Measurements from ENCODE around the gene STK10.

STK10 gene

DNA sequence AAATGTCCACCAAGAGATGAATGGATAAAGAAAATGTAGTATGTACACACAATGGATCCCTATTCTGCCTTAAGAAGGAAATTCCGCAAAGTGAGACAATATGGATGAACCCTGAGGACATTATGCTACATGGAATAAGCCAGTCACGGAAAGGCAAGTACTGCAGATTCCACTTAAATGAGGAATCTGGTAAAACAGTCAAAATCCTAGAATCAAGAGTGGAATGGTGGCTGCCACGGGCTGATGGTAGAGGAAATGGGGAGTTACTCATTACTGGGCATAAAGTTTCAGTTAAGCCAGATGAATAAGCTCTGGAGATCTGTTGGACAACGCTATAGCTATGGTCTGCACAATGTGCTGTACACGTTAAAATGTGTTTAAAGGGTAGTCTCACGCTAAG is 47.2 kb downstream of the STK10 start:
- no peak for DNase-seq

DNA sequence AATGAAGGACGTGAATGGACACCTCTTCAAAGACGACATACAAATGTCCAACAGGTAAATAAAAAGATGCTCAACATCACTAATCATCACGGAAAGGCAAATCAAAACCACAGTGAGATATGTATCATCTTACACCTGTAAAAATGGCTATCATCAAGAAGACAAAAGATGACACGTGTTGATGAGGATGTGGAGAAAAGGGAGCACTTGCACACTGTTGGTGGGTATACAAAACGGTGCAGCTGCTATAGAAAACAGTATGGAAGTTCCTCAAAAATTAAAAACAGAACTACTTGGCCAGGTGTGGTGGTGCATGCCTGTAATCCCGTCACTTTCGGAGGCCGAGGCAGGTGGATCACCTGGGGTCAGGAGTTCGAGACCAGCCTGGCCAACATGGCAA is 47.9 kb downstream of the STK10 start:
- DNase-seq = no peak

- no peak for DNase-seq
Observed at GRCh38 chr5:172137046-172137445, 51.0 kb downstream of the STK10 start.

DNA sequence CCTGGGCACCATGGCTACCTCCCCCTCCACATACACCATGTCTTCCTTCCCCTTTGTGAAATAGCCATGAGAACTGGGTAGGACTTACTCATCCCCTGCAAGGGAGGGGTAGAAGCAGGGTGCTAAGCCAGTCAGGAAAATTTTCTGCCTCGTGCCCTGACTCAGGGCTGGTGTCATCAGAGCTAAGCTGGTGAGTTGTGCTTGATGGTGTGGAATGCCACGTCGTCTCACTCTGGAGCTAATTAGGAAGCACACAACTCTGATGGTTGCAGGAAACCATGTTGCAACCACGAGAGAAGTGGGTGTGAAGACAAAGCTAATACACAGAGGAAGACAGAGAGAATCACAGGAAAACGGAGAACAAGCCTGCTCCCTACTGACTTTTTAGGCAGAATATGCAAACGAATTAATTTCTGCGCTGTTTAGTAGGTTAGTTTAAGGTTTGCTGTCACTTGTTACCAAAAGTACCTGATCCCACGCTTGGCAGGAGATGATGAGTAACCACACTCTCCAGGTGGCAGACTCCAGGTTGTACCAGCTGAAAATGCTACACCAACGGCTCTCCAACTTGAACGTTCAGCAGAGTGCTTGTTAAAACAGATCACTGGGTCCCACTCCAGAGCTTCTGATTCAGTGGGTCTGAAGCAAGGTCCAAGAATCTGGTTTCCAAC is 54.5 kb downstream of the STK10 start:
- DNase-seq = no peak

DNA sequence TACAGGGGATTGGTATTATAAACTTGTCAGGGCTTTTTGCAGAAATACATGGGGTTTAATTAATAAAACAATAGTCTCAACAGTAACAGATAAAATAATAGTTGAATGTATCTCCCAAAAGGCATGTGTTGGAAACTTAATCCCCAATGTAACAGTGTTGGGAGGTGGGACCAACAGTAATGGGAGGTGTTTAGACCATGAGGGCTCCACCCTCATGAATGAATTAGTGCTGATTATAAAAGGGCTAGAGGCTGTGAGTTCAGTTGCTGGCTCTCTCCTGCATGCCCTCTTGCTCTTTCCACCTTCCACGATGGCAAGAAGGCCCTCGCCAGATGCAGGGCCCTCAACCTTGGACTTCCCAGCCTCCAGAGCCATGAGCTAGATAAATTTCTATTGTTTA is 56.3 kb downstream of the STK10 start:
- DNase-seq = no peak

DNA sequence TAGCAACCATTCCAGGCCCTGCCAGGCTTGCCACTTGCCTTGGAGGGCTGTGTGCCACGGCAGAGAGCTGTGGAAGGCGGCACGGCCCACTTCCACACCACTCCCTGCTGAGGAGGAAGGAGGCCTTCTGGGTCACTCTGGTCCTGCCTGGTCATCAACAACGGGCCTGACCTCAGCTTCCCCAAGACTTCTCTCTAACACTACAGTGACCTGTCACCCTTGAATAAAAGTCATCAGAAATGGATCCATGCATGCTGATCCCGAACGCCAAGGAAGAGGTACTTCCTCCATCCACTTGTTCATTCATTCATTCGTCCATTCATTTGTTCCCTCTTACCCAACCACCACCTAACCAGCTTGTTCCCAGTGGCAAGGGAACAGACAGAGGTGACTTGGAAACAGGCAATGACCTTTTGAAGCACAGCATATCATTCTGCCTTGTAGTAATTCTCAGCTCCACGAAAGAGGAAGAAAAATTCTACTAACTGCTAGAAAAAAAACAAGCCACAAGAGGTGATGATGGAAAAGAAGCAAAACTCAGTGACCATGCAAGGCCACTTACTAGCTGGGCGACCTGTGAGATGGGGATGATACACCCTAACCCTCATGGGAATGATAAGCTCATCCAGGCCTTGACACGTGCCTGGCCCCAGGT is 58.6 kb downstream of the STK10 start:
- no peak for DNase-seq

- DNase-seq = no peak
Observed at GRCh38 chr5:172127581-172127980, 60.4 kb downstream of the STK10 start.

- DNase-seq = no peak
Observed at GRCh38 chr5:172123269-172123692, 64.7 kb downstream of the STK10 start.

DNA sequence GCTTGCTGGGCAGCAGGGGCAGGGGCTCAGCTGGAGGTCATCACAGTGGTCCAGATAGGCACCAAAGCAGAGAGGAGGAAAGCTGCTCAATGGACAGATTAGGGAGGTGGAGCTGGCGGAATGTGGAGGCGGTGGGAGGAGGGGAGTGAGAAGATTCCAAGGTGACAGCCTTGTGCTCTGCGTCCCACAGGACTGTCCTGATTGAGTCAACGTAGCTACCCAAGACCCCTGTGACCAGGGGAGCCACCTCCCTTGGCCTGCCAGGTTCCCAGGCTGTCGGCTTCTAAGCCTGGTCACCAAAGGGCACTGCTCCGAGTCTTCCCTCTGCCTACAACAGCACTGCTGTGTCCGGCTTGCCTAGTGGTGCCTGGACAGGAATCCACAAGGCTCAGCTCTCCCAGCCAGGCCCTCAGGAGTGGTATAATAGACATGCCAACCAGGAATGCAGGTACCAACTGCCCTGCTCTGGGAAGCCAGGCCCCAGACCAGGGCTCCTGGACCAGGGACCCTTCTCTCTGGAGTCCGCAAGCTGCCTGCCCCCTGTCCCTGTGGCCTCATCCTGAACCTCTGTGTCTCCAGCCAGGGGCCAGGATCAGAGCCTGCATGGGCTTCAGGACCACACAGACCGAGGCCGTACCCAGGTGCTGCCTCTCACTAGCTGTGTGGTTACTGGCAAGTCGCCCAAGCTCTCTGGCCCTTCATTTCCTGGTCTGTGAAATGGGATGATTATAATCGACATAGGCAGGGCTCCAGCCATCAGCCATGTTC is 67.9 kb downstream of the STK10 start:
- DNase-seq = no peak

DNA sequence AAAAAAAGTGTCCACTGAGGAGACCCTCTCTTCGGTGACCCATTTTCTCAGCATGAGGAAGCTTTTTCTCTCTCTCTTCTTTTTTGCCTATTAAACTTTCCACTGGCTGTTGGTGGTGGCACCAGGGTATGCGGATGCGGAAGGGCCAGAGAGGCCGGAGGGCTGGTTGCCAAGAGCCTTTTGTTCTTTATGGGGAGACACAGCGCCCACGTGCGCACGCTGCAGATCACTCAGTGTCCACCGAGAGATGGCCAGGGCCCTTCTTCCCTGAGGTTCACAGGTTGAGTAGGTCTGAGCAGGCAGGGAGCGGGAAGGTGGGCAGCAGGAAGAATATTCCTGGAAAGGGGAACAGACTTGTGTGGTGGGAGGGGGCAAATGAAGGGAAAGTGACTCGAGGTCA is 69.1 kb downstream of the STK10 start:
- DNase-seq = no peak

DNA sequence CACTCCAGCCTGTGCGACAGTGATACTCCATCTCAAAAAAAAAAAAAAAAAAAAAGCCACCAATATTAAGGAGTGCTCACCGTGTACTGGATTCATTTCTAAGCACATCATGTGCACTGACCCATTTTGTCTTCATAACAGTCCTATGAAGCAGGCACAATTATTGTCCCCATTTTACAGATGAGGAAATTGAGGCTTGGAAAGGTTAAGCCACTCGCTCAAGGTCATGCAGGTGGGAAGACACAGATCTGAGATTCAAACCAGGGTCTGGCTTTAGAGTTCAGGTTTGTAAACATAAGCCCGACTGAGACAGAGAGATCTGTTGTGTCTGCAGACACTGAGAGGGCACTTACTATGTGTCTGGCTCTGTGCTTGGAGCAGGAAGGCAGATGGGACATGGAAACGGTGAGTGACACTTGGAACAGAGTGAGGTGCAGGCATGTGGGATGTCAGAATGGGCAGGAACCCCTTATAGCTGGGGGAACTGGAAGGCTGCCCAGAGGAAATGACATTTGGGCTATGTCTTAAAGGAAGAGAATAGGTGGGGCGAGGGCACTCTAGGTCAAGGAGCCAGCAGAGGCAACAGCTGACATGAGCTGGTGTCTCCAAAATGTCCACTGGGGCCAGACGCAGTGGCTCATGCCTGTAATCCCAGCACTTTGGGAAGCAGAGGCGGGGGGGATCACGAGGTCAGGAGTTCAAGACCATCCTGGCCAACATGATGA is 69.9 kb downstream of the STK10 start:
- DNase-seq = no peak

GRCh38 chr5:172115541-172115982 is 72.5 kb downstream of the STK10 start:
- no peak for DNase-seq

GRCh38 chr5:172114875-172115422 is 73.1 kb downstream of the STK10 start:
- DNase-seq = no peak

GRCh38 chr5:172113036-172113435 is 75.0 kb downstream of the STK10 start:
- DNase-seq = no peak

DNA sequence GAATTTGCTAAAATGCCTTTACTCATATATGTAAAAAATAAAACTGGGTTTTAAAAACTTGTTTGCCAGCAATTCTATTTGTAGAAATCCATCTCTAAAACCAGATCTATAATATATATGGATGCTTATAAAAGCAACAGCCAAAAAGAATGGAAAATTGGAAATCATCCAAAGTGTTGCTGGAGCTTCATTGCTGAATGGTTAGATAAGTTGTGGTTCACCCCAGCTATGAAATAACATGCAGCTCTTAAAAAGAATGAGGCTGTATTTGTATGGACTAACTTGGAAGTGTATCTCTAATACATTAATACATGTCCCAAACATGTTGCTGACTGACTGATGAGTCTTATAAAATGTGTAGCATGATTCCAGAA is 76.2 kb downstream of the STK10 start:
- no peak for DNase-seq

GRCh38 chr5:172110921-172111851 is 76.8 kb downstream of the STK10 start:
- peak; percentile 31 for DNase-seq

- DNase-seq = no peak
Observed at GRCh38 chr5:172110260-172110815, 77.7 kb downstream of the STK10 start.

DNA sequence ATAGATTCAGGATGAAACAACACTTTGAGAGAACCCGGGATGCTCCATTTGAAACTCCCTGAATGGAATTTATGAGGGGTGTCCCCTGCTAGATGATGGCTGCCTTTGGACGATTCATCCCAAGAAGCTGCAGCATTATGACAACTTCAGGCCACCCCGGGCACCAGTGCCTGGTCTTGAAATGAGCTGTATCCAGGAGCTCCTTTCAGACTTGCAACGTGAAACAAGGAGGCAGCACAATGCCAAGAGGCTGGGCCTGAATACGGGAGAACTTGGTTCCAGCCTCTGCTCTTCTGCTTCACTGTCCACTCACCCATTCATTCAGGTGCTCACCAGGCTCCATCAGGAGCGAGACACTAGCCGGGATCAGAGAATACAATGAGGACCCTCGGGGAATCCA is 78.3 kb downstream of the STK10 start:
- DNase-seq = no peak

DNA sequence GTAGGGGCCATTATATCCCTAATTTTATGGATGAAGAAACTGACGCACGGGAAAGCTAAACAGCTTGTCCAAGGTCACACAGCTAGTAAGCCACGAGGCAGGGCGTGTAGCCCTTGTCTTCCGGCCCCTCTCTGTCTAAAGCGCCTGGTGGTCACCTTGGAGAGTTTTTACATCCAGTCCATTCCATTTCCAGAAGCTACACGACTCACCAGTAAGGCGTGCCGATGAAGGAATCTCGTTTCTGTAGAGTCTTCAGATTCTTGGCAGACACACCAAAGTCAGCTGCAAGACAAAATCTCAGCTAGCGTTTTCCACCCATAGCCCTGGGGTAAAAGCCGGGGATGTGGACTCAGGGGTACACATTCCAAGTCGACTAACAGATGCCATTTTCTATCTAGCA is 80.5 kb downstream of the STK10 start:
- DNase-seq = no peak

- no peak for DNase-seq
Observed at GRCh38 chr5:172106511-172107356, 81.3 kb downstream of the STK10 start.

GRCh38 chr5:172105811-172106210 is 82.2 kb downstream of the STK10 start:
- DNase-seq = no peak

Measured in DMS153 (cell line).